ENCODE data around the gene IGFLR1.

Gene IGFLR1

DNA sequence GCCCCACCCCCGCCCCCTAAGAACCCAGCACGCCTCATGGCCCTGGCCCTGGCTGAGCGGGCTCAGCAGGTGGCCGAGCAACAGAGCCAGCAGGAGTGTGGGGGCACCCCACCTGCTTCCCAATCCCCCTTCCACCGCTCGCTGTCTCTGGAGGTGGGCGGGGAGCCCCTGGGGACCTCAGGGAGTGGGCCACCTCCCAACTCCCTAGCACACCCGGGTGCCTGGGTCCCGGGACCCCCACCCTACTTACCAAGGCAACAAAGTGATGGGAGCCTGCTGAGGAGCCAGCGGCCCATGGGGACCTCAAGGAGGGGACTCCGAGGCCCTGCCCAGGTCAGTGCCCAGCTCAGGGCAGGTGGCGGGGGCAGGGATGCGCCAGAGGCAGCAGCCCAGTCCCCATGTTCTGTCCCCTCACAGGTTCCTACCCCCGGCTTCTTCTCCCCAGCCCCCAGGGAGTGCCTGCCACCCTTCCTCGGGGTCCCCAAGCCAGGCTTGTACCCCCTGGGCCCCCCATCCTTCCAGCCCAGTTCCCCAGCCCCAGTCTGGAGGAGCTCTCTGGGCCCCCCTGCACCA is 45.1 kb upstream of the IGFLR1 start:
- no peak overlapping the region for H3K27ac ChIP-seq
- TF ChIP-seq, protein P1, sequence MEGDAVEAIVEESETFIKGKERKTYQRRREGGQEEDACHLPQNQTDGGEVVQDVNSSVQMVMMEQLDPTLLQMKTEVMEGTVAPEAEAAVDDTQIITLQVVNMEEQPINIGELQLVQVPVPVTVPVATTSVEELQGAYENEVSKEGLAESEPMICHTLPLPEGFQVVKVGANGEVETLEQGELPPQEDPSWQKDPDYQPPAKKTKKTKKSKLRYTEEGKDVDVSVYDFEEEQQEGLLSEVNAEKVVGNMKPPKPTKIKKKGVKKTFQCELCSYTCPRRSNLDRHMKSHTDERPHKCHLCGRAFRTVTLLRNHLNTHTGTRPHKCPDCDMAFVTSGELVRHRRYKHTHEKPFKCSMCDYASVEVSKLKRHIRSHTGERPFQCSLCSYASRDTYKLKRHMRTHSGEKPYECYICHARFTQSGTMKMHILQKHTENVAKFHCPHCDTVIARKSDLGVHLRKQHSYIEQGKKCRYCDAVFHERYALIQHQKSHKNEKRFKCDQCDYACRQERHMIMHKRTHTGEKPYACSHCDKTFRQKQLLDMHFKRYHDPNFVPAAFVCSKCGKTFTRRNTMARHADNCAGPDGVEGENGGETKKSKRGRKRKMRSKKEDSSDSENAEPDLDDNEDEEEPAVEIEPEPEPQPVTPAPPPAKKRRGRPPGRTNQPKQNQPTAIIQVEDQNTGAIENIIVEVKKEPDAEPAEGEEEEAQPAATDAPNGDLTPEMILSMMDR (IDR thresholded peaks at IDR 0.05), result no peak
- TF ChIP-seq ZFX (IDR thresholded peaks at IDR 0.05; ENCODE audit: borderline replicate concordance), result no peak

DNA sequence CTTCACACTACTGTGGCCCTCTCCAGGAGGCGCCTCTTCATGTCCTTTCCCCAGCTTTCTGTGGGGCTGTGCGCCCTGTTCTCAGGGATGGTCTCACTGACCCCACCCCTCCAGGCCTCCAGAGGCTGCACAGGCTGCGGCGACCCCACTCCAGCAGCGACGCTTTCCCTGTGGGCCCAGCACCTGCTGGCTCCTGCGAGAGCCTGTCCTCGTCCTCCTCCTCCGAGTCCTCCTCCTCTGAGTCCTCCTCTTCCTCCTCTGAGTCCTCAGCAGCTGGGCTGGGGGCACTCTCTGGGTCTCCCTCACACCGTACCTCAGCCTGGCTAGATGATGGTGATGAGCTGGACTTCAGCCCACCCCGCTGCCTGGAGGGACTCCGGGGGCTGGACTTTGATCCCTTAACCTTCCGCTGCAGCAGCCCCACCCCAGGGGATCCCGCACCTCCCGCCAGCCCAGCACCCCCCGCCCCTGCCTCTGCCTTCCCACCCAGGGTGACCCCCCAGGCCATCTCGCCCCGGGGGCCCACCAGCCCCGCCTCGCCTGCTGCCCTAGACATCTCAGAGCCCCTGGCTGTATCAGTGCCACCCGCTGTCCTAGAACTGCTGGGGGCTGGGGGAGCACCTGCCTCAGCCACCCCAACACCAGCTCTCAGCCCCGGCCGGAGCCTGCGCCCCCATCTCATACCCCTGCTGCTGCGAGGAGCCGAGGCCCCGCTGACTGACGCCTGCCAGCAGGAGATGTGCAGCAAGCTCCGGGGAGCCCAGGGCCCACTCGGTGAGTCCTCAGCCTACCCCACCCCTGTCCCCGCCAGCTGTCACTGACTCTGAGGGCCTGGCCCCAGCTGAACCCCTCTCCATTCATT is 44.3 kb upstream of the IGFLR1 start:
- TF ChIP-seq, protein P1 (IDR thresholded peaks at IDR 0.05), result no peak
- no peak for TF ChIP-seq ZFX (IDR thresholded peaks at IDR 0.05; ENCODE audit: borderline replicate concordance)
- H3K27ac ChIP-seq, result no peak overlapping the region

DNA sequence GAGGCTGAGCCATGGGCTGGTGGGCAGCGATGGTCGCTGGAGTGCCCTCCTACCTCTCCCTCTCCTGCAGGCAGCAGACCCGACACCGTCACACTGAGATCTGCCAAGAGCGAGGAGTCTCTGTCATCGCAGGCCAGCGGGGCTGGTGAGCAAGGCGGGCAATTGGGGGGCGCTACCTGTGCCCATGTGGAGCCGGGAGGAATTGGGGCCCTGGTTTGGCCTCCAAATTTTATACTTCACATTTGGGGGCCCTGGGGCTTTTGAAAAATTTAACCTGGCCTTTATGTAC is 43.0 kb upstream of the IGFLR1 start:
- TF ChIP-seq, protein P1 (IDR thresholded peaks at IDR 0.05), result no peak
- no peak for TF ChIP-seq ZFX (IDR thresholded peaks at IDR 0.05; ENCODE audit: borderline replicate concordance)
- H3K27ac ChIP-seq, result no peak overlapping the region

DNA sequence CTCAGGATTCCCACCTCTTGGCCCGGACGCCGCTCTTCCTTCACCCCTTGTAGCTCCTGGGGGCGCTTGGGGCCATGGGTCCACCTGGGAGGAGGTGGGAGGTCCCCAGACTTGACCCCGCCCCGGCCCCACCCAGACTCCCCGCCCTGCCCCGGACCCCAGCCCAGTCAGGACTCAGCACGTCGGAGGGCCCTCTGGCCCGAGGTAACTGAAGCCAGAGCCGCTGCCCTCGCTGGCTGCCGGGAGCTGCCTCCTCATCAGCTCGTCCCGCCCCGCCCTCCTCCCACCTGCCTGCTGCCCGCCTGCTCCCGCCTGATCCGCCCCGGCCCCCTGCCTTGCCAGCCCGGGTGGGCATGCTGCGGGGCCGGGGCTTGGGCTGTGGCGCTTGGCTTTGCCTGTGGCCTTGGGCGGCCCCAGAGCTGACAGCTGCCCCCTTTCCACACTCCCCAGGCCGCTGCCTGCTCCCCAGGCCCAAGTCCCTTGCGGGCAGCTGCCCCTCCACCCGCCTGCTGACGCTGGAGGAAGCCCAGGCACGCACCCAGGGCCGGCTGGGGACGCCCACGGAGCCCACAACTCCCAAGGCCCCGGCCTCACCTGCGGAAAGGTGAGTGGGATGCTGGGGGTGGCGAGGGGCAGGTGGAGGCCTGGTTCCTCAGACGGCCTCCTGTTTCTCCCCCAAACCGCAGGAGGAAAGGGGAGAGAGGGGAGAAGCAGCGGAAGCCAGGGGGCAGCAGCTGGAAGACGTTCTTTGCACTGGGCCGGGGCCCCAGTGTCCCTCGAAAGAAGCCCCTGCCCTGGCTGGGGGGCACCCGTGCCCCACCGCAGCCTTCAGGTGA is 42.5 kb upstream of the IGFLR1 start:
- no peak overlapping the region for H3K27ac ChIP-seq
- TF ChIP-seq, protein P1 (IDR thresholded peaks at IDR 0.05), result no peak
- TF ChIP-seq ZFX (IDR thresholded peaks at IDR 0.05; ENCODE audit: borderline replicate concordance), result no peak

DNA sequence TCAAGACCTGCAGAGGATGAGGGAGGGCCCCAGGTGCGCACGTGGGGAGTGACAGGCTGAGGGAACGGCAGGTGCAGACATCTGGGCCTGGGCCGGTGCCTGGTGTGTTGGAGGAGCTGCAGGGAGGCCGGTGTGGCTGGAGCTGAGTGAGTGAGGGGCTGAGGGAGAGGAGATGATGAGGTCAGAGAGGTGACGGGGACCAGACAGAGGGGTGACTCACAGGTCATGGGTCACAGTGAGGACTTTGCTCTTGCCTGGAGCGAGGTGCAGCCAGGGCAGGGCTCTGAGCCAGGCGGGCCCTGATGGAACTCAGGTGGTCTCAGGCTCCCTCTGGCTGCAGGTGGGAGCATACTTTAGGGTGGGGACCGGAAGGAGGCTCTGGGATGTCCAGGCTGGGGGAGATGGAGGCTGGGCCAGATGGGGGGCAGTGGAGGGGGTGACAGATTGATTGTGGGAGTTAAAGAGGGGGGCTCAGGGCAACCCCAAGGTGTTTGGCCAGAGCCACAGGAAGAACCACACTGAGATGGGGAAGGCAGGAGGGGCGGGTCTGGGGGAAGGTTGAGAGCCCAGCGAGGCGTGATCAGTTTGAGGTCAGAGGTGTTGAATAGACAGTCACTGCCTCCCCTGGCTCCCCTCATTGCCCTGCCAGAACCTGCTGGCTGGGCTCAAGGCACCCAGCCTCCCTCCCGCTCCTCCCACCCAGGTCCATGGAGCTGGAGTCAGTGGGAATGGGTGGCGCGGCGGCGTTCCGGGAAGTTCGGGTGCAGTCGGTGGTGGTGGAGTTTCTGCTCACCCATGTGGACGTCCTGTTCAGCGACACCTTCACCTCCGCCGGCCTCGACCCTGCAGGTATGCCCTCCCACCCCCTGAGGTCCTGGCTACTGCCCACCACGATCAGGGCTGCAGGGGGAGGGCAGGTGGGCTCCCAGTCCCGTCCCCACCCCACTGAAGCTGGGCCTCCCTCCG is 41.5 kb upstream of the IGFLR1 start:
- no peak overlapping the region for H3K27ac ChIP-seq
- TF ChIP-seq, protein P1 (IDR thresholded peaks at IDR 0.05), result no peak
- TF ChIP-seq ZFX (IDR thresholded peaks at IDR 0.05; ENCODE audit: borderline replicate concordance), result no peak

DNA sequence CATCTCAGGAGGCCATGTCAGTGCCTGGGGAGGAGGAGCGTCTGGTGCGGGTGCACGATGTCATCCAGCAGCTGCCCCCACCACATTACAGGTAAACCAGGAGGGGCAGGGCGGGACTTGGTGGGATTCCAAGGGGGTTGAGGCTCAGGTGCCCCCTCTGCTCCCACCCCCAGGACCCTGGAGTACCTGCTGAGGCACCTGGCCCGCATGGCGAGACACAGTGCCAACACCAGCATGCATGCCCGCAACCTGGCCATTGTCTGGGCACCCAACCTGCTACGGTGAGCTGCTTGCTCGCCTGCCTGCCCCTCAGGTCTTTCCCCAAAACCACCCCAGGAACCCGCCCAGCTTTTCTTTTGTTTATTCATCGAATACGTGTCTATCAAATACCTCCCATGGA is 40.3 kb upstream of the IGFLR1 start:
- no peak overlapping the region for H3K27ac ChIP-seq
- no peak for TF ChIP-seq ZFX (IDR thresholded peaks at IDR 0.05; ENCODE audit: borderline replicate concordance)
- TF ChIP-seq, protein P1 (IDR thresholded peaks at IDR 0.05), result no peak

Data from 22Rv1 (cell line).